AG04449 (cell line): ENCODE results near the gene EHD1.

ENCODE experiments used
- CTCF ChIA-PET: fragments of 350-600 bp; formaldehyde crosslinking; extraction: SDS; loops from one replicate; lab custom pipeline; 2021; ENCODE audit warnings: antibody characterized with exemption; lab: Yijun Ruan, JAX
- POLR2A ChIA-PET: fragments of 400-600, 350-600 bp; formaldehyde crosslinking; extraction: SDS; loops from one replicate; lab custom pipeline; 2020; ENCODE audit warnings: antibody characterized with exemption, inconsistent platforms; lab: Yijun Ruan, JAX
- DNase-seq: peaks from one replicate; pipeline ENCODE4 v3.0.0-alpha.2; 2010; ENCODE audit warnings: low read depth, low spot score
- H3K4me3 ChIP-seq: 2 replicates; pipeline ENCODE4 v1.5.1; 2011; ENCODE audit warnings: low read depth, mild to moderate bottlenecking, control low read depth, low read length
- CTCF ChIP-seq: IDR thresholded peaks from one replicate; pipeline ENCODE4 v1.5.1; 2011; ENCODE audit warnings: mild to moderate bottlenecking, moderate library complexity, low read length, control low read depth, inconsistent platforms; ENCODE audit not compliant: insufficient read depth; ENCODE audit errors: missing control alignments

The EHD1 gene

GRCh38 chr11:64911689-64912088, 33.3 kb upstream of the EHD1 start:
- no peak for DNase-seq
- CTCF ChIA-PET, result interaction anchor here (1.0 to 3.5 kb wide), 5 partner anchors 18 to 102 kb away, joined by 3 to 15 read pairs (median 5); partner anchors contain the start of genes ARL2 and CDC42BPG
- H3K4me3 ChIP-seq, result no peak overlapping the region
- POLR2A ChIA-PET, result no interaction called here
- no peak for TF ChIP-seq CTCF

GRCh38 chr11:64911142-64911541, 32.7 kb upstream of the EHD1 start:
- no peak overlapping the region for H3K4me3 ChIP-seq
- ChIA-PET POLR2A (no interaction called here), CTCF (interaction anchor here (1.0 to 3.5 kb wide), 4 partner anchors 17 to 103 kb away, joined by 3 to 15 read pairs (median 6); partner anchors contain the start of genes ARL2 and CDC42BPG)
- DNase-seq, result no peak
- no peak for TF ChIP-seq CTCF

GRCh38 chr11:64910451-64911093, 32.2 kb upstream of the EHD1 start:
- H3K4me3 ChIP-seq, result no peak overlapping the region
- ChIA-PET CTCF (interaction anchor here (1.0 to 3.5 kb wide), 3 partner anchors 17 to 104 kb away, joined by 3 to 15 read pairs (median 5); partner anchors contain the start of gene ARL2), POLR2A (no interaction called here)
- DNase-seq, result no peak
- no peak for TF ChIP-seq CTCF

- DNase-seq, result no peak
- TF ChIP-seq CTCF, result no peak
- ChIA-PET CTCF (interaction anchor here (1.7 to 3.5 kb wide), 2 partner anchors 16 to 22 kb away, joined by 5 to 15 read pairs; no protein-coding TSS in a partner anchor), POLR2A (no interaction called here)
- no peak overlapping the region for H3K4me3 ChIP-seq
Observed at GRCh38 chr11:64909653-64910343, 31.4 kb upstream of the EHD1 start.

GRCh38 chr11:64908766-64909165, 30.3 kb upstream of the EHD1 start:
- TF ChIP-seq CTCF, result no peak
- ChIA-PET POLR2A (interaction anchor here (0.8 kb wide), 1 partner anchor 31 kb away, joined by 3 read pairs; the partner anchor contains the start of gene EHD1), CTCF (interaction anchor here (1.7 kb wide), 1 partner anchor 21 kb away, joined by 5 read pairs; no protein-coding TSS in a partner anchor)
- no peak overlapping the region for H3K4me3 ChIP-seq
- no peak for DNase-seq

- no peak for TF ChIP-seq CTCF
- no peak overlapping the region for H3K4me3 ChIP-seq
- DNase-seq, result no peak
- ChIA-PET CTCF (interaction anchor here (1.8 to 4.9 kb wide), 3 partner anchors 12 to 58 kb away, joined by 4 to 35 read pairs (median 13); no protein-coding TSS in a partner anchor), POLR2A (no interaction called here)
Observed at GRCh38 chr11:64906314-64906635, 27.9 kb upstream of the EHD1 start.
